NOMO-1 (cell line): ENCODE results near the gene ZNF17.

Experiments
- DNase-seq, 2 experiments: peaks; one replicate each; lab custom pipeline; 2025; ENCODE audit not compliant: unreplicated experiment in 2 of 2; lab: John Stamatoyannopoulos, UW

Gene ZNF17

GRCh38 chr19:57421037-57421436 lies 10.1 kb downstream of the ZNF17 start:
- no peak for DNase-seq

- DNase-seq, result no peak
Measured at GRCh38 chr19:57434386-57435061, 23.6 kb downstream of the ZNF17 start.

- DNase-seq, result peak; percentile 95 to 97
Measured at GRCh38 chr19:57435062-57435978, 24.4 kb downstream of the ZNF17 start, which contains the start of gene ZNF749. TSS of gene ZNF749 (plus strand) at chr19:57435325. CDS start at chr19:57435579, 254 bp downstream.

- DNase-seq, result no peak
Measured at GRCh38 chr19:57436417-57436816, 25.5 kb downstream of the ZNF17 start.

- no peak for DNase-seq
Measured at GRCh38 chr19:57437931-57438330, 27.0 kb downstream of the ZNF17 start.

GRCh38 chr19:57438925-57439324 lies 28.0 kb downstream of the ZNF17 start:
- DNase-seq, result no peak

GRCh38 chr19:57441979-57442752 lies 31.2 kb downstream of the ZNF17 start:
- DNase-seq, result no peak

- no peak for DNase-seq
Measured at GRCh38 chr19:57443121-57443696, 32.2 kb downstream of the ZNF17 start.

GRCh38 chr19:57452307-57452706 lies 41.3 kb downstream of the ZNF17 start:
- no peak for DNase-seq

- peak in 1 of 2 experiments; percentile 15 for DNase-seq
Measured at GRCh38 chr19:57465680-57466381, 54.9 kb downstream of the ZNF17 start.

GRCh38 chr19:57466489-57466888 lies 55.5 kb downstream of the ZNF17 start:
- no peak for DNase-seq
